Omental fat pad (tissue), 4 donors: ENCODE measurements around the gene NNAT. TPM values are rescaled to one million over a fixed set of nuclear protein-coding genes. Genes with fewer than 3 reads are reported as not detected.

Experiments
- ATAC-seq: fragments of 150-250 bp; one replicate; pipeline ENCODE4 v1.9.1; 2016; ENCODE audit warnings: mild to moderate bottlenecking, moderate library complexity; ENCODE audit not compliant: low FRiP score
- DNase-seq: peaks from one replicate; pipeline ENCODE4 v3.0.0-alpha.2; 2019; ENCODE audit warnings: low spot score
- total RNA-seq, 4 donors: library from RNA; depleted of rRNA; stranded (reverse); fragments of >200 nt; gene quantifications; one replicate each; pipeline ENCODE4 v1.1.0, GENCODE V29; 2016
- TF ChIP-seq, protein P1 (sequence below), 3 donors: fragments of 450-650 bp; IDR thresholded peaks; one replicate each; pipeline ENCODE4 v1.5.1; 2016 to 2017; ENCODE audit warnings: antibody characterized with exemption in 3 of 3, mild to moderate bottlenecking in 3 of 3, moderate library complexity in 2 of 3

The NNAT gene
- total RNA-seq, 4 donors from 2014 or later, result 7.4 to 44.4 (median 23.2) TPM

DNA sequence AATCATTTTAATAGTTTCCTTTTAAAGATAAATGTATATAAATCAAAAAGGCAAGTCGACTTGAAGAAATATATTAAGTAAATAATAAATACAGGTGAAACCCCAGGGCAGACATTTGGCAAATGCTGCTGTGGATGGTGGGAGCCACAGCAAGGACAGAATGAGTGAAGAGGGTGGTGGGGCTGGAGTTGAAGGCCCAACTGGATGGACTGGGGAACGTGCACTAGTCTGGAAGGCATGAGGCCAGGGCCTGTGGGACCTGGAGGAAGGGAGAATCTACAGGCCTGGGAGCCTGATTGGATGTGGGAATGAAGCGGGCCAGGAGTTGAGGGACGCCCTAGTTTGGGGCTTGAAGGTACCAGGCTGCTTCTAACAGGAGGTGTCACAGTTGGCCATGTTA lies 37.3 kb downstream of the NNAT start:
- TF ChIP-seq, protein P1, sequence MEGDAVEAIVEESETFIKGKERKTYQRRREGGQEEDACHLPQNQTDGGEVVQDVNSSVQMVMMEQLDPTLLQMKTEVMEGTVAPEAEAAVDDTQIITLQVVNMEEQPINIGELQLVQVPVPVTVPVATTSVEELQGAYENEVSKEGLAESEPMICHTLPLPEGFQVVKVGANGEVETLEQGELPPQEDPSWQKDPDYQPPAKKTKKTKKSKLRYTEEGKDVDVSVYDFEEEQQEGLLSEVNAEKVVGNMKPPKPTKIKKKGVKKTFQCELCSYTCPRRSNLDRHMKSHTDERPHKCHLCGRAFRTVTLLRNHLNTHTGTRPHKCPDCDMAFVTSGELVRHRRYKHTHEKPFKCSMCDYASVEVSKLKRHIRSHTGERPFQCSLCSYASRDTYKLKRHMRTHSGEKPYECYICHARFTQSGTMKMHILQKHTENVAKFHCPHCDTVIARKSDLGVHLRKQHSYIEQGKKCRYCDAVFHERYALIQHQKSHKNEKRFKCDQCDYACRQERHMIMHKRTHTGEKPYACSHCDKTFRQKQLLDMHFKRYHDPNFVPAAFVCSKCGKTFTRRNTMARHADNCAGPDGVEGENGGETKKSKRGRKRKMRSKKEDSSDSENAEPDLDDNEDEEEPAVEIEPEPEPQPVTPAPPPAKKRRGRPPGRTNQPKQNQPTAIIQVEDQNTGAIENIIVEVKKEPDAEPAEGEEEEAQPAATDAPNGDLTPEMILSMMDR (IDR thresholded peaks at IDR 0.05), result no peak
- ATAC-seq (no peak), DNase-seq (no peak)

DNA sequence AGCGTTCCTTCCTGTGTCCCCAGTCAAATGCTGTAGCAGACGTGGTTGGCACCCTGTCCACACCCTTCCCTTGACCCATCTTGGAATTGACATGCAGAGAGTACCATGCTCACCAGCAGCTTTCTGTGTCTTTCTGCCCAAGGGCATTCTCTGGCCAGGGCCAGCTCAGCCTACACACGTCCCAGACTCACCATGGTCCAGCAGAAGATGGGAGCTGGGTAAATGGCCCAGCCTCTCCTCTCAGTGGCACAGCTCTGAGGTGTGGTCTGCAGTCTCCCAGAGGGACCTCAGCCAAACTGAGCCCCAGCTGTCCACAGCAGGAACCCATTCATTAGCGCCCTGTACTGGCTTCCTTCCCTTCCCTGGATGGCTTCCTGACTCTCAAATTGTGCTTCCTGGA lies 37.7 kb downstream of the NNAT start:
- no peak for DNase-seq
- TF ChIP-seq, protein P1 (IDR thresholded peaks at IDR 0.05), result no peak
- ATAC-seq, result no peak

DNA sequence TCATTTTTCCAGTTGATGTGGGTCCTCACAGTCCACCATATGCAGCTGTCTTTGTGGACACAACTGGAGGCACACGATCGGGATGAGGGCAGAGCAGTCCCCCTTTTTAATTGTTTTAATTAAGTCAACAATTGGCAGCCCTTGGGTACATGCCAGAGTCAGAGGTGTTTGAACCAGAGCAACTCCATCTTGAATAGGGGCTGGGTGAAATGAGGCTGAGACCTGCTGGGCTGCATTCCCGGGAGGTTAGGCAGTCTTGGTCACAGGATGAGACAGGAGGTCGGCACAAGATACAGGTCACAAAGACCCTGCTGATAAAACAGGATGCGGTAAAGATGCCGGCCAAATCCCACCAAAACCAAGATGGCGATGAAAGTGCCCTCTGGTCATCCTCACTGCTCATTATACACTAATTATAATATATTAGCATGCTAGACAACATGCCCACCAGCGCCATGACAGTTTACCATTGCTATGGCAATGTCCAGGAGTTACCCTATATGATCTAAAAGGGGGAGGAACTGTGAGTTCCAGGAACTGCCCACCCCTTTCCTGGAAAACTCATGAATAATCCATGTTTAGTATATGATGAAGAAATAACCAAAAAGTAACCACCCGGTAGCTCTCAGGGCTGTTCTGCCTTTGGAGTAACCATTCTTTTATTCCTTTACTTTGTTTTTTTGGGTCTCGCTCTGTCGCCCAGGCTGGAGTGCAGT lies 38.4 kb downstream of the NNAT start:
- ATAC-seq (no peak), DNase-seq (no peak)
- TF ChIP-seq, protein P1 (IDR thresholded peaks at IDR 0.05), result no peak

DNA sequence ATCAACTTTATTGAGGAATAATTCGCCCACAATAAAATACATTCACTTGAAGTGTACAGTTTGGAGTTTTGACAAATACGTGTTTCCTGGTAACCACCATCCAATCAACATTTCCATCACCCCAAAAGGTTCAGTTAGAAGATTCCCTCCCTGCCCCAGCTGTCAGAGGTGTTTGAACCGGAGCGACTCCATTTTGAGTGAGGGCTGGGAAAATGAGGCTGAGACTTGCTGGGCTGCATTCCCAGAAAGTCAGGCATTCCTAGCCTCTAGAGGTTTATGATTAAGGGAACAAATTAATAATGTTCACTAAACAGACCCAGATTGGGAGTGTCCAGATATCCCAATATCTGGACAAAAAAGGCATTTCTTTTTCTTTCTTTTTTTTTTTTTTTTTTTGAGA lies 39.6 kb downstream of the NNAT start:
- DNase-seq (no peak), ATAC-seq (no peak)
- TF ChIP-seq, protein P1 (IDR thresholded peaks at IDR 0.05), result no peak

DNA sequence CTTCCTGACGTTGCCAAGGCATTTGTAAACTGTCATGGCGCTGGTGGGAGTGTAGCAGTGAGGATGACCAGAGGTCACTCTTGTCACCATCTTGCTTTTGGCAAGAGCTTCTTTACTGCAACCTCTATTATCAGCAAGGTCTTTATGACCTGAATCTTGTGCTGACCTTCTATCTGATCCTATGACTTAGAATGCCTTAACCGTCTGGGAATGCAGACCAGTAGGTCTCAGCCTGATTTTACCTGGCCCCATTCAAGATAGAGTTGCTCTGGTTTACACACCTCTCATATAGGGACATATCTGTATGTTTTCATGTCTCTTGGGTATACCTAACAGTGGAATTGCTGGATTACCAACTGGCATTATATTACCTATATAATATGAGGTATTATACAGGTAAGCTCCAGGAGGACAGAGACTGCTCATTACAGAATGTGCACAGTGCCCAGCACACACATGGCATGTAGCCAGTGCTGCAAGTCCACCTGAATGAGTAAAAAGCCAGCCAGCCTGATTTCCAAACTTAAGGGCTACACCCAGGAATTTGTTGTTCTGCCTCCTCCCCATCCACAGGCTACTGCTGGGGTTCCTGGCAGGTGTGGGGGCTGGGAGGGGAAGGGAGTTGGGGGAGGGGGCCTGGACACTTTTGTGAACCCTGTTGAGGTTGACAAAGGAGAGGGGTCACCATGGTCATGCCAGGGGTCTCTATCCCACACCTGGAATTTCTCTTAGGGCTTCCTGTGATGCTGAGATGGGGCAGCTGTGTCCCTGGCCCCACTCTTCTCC lies 41.8 kb downstream of the NNAT start:
- DNase-seq, result no peak
- ATAC-seq, result no peak
- TF ChIP-seq, protein P1 (IDR thresholded peaks at IDR 0.05), result no peak

DNA sequence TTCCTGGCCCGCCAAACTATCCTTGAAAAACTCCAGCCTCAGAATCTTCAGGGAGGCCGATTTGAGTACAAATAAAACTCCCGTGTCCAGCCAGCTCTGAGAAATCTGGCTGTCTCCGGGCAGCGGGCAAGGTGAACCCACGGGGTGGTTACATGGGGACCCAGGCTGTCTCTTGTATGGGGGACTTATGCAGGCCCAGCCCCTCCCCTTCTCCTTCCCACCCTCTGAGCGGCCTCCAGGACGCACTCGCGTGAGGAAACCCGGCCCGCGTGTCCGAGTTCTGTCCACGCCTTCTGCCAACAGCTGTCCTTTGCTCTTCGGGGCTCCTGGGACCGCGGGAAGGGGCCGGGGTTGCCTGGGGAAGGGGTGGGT lies 43.0 kb downstream of the NNAT start:
- no peak for DNase-seq
- TF ChIP-seq, protein P1 (IDR thresholded peaks at IDR 0.05), result no peak

More for the DNA sequence above, 43.0 kb downstream of the NNAT start:
- ATAC-seq, result no peak
